LNCAP (cell line): ENCODE measurements around the gene PLEKHG3.

Source experiments
- CTCF ChIP-seq: fragments of 450-650 bp; IDR thresholded peaks from 2 replicates; pipeline ENCODE4 v1.5.1; 2017; ENCODE audit warnings: mild to moderate bottlenecking

PLEKHG3 gene

GRCh38 chr14:64704143-64704742, at the start of gene PLEKHG3:
Gene PLEKHG3 (plus strand): TSS chr14:64704424. CDS start chr14:64727632, 23,208 bp downstream.
- no peak for TF ChIP-seq CTCF

- TF ChIP-seq CTCF, result no peak
Measured at GRCh38 chr14:64654901-64655300, 49.3 kb upstream of the PLEKHG3 start.

GRCh38 chr14:64656986-64657385, 47.2 kb upstream of the PLEKHG3 start:
- TF ChIP-seq CTCF, result no peak

DNA sequence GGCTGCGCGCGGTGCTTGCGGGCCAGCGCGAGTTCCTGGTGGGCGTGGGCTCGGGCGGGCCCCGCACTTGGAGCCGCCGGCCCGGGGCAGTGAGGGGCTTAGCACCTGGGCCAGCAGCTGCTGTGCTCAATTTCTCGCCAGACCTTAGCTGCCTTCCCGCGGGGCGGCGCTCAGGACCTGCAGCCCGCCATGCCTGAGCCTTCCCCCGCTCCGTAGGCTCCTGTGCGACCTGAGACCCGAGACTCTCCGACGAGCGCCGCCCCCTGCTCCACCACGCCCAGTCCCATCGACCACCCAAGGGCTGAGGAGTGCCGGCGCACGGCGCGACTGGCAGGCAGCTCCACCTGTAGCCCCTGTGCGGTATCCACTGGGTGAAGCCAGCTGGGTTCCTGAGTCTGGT, 46.0 kb upstream of the PLEKHG3 start:
- TF ChIP-seq CTCF, result no peak

DNA sequence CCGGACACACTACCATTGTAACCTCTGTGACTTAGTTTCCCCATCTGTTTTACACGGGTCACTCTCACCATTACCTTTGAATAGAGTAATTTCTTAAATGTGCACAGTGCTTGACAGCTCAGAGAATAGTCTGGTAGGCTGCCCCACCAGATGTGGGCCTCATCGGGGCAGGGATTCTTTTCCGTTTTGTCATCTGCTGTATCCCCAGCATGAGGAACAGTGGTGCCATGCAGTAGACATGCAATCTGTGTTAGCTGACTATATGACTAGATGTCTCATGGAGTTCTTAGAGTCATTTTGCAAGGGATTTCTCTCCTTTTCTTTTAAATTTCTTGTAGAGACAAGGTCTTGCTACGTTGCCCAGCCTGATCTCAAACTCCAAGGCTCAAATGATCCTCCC, 44.9 kb upstream of the PLEKHG3 start:
- TF ChIP-seq CTCF, result no peak

GRCh38 chr14:64663174-64663573, 41.0 kb upstream of the PLEKHG3 start:
- no peak for TF ChIP-seq CTCF

DNA sequence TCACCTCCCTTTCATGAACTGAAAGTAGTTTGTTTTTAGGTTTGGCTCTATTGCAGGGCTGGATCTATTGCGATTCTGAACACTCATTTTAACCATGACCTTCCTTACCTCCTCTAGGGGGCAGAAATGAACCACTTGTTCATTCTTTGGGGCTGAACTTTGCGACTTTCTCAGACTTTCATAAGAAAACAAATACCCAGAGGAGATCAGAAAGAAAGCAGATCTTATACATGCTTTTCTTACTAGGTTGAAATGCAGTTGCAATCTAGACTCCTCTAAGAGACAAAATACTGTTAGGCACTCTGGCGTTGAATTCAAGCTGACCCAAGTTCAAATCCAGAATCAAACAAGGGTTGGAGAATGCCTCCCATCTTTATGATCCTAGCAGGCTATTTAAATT, 32.6 kb upstream of the PLEKHG3 start:
- TF ChIP-seq CTCF, result peak; percentile 71

DNA sequence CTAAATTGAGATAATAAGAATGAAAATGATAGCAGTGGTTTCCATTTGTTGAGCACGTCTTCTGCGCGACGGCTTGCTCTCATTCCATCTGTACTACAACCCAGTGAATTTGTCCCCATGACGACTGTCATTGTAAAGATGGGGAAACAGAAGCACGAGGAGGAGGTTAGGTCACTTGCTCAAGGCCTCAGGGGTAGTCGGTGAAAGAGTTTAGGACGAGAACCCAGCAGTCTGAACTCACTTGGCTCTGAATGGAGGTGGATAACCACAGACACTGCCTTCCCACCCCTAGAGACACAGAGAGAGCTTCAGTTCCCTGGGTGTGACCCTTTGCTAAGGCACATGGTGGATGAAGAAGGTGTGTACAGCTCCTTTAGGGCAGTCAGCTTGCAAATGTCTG, 30.9 kb upstream of the PLEKHG3 start:
- TF ChIP-seq CTCF, result no peak
